Caco-2 (cell line): ENCODE results near the gene BLOC1S1. TPM values are rescaled to one million over a fixed set of nuclear protein-coding genes. Genes with fewer than 3 reads are reported as not detected.

Experiments
- BruUV-seq: library from RNA; stranded (reverse); fragments of 400-500 nt; replicated peaks from 2 replicates; lab custom pipeline; 2021; lab: Mats Ljungman, UMichigan
- CTCF ChIA-PET: fragments of 300-600 bp; sonication (Branson Sonifier 250); formaldehyde crosslinking; loops from one replicate; lab custom pipeline; 2022; ENCODE audit warnings: antibody characterized with exemption; lab: Charles Lee
- POLR2A ChIA-PET: fragments of 300-600 bp; sonication (Branson Sonifier 250); formaldehyde crosslinking; loops from one replicate; lab custom pipeline; 2022; ENCODE audit warnings: antibody characterized with exemption; lab: Charles Lee
- DNase-seq, 2 experiments: peaks; one replicate each; pipeline versions ENCODE4 v3.0.0 to v3.0.0-alpha.2; 2020 to 2022
- H3K27me3 ChIP-seq: replicated peaks from 2 replicates; pipeline ENCODE4 v1.6.0; 2011; ENCODE audit warnings: low read length; ENCODE audit not compliant: control insufficient read depth, insufficient read depth
- H3K36me3 ChIP-seq: 2 replicates; pipeline ENCODE4 v1.5.1; 2011; ENCODE audit warnings: low read length; ENCODE audit not compliant: control insufficient read depth, insufficient read depth
- H3K4me1 ChIP-seq: fragments of 250-450 bp; sonication (Bioruptor Pico); 2 replicates; pipeline ENCODE4 v1.5.1; 2020; ENCODE audit warnings: mild to moderate bottlenecking
- H3K4me3 ChIP-seq: 2 replicates; pipeline ENCODE4 v1.5.1; 2011; ENCODE audit warnings: low read depth, mild to moderate bottlenecking, control low read depth, low read length
- H3K9me3 ChIP-seq: fragments of 250-450 bp; sonication (Bioruptor Pico); 2 replicates; pipeline ENCODE4 v1.5.1; 2020; ENCODE audit warnings: mild to moderate bottlenecking, moderate library complexity
- H3K27ac Mint-ChIP-seq: one replicate; pipeline ENCODE4 v1.8.0; 2022; ENCODE audit warnings: mixed read lengths; ENCODE audit not compliant: unreplicated experiment
- H3K27me3 Mint-ChIP-seq: one replicate; pipeline ENCODE4 v1.8.0; 2022; ENCODE audit warnings: mixed read lengths; ENCODE audit not compliant: insufficient read depth, unreplicated experiment
- H3K36me3 Mint-ChIP-seq: one replicate; pipeline ENCODE4 v1.8.0; 2022; ENCODE audit warnings: mild to moderate bottlenecking, mixed read lengths; ENCODE audit not compliant: insufficient read depth, unreplicated experiment
- H3K4me1 Mint-ChIP-seq: one replicate; pipeline ENCODE4 v1.8.0; 2022; ENCODE audit warnings: low read depth, mixed read lengths; ENCODE audit not compliant: unreplicated experiment
- H3K4me3 Mint-ChIP-seq: one replicate; pipeline ENCODE4 v1.8.0; 2022; ENCODE audit warnings: mild to moderate bottlenecking, moderate library complexity, mixed read lengths; ENCODE audit not compliant: unreplicated experiment
- H3K9me3 Mint-ChIP-seq: one replicate; pipeline ENCODE4 v1.8.0; 2022; ENCODE audit warnings: mixed read lengths; ENCODE audit not compliant: unreplicated experiment
- CTCF ChIP-seq, 2 experiments: fragments of 200-600 bp in 1 of 2; IDR thresholded peaks; 1 replicate in 1 of 2; 2 replicates in 1 of 2; pipeline versions ENCODE4 v1.5.1 to v1.8.0; 2011 to 2022; ENCODE audit warnings: antibody characterized with exemption in 1 of 2, control low read depth in 1 of 2, inconsistent platforms in 1 of 2, low read depth in 1 of 2, low read length in 1 of 2, mild to moderate bottlenecking in 1 of 2, moderate library complexity in 1 of 2; ENCODE audit not compliant: insufficient read depth in 1 of 2, severe bottlenecking in 1 of 2, unreplicated experiment in 1 of 2
- intact Hi-C: fragments of 100-400 bp; cut with micrococcal nuclease; formaldehyde crosslinking; loops from one replicate; pipeline ENCODE4 v1.10.0; 2022; ENCODE audit not compliant: unreplicated experiment
- total RNA-seq: library from RNA; stranded (reverse); gene quantifications from 2 replicates; pipeline ENCODE4 v1.2.3, GENCODE V29; 2022

BLOC1S1 gene
- total RNA-seq, 1 experiment from 2014 or later, result 73.7 TPM

DNA sequence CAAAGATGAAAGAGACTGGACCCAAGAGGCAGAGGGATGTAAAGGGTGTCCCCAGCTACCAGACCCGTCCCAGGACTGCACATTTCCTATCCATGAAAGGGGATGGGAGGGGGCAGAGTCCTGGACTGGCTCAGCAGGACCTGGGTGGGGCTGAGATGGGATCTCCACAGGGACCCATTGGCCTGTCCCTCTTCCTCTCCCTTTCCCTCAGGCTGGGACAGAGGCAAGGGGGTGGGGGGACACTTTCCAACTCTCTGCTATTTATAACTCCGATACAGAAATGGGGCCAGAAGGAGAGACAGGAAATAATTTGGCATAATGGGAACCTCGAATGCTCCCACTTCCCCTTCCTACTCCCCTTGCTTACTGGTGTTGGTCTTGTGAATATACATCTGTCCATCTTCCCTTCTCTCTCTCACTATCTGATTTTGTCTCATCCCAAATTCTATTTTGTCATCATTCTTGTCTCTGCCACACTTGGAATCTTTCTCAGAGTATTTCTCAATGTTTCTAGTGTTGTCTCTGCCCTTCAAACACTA is 7.1 kb upstream of the BLOC1S1 start:
- no peak for TF ChIP-seq CTCF (IDR thresholded peaks at IDR 0.05; ENCODE audit: insufficient read depth in 1 of 2, low read depth in 1 of 2, low read length in 1 of 2, severe bottlenecking in 1 of 2, unreplicated experiment in 1 of 2)
- H3K27me3 Mint-ChIP-seq, result peaks cover 18% of the 10 kb centered on the region
- BruUV-seq, result no TSS peak
- H3K9me3 Mint-ChIP-seq, result no peaks in the 10 kb centered on the region
- DNase-seq, result no peak
- Histone ChIP-seq H3K36me3 (no peaks in the 10 kb centered on the region), H3K27me3 (no peaks in the 10 kb centered on the region), H3K9me3 (no peaks in the 10 kb centered on the region), H3K4me1 (peaks cover 36% of the 10 kb centered on the region), H3K4me3 (no peak overlapping the region)
- no peak overlapping the region for H3K27ac Mint-ChIP-seq
- peak overlapping the region; percentile 78 for H3K4me3 Mint-ChIP-seq
- CTCF ChIA-PET, result interaction anchor here (1.8 kb wide), 1 partner anchor 11 kb away, joined by 7 read pairs; the partner anchor contains the start of gene RDH5
- H3K36me3 Mint-ChIP-seq, result no peaks in the 10 kb centered on the region
- POLR2A ChIA-PET, result no interaction called here
- intact Hi-C loops, result loop anchor here (1.0 kb wide), 1 partner anchor 8 kb away; the partner anchor contains the start of gene BLOC1S1
- peaks cover 18% of the 10 kb centered on the region for H3K4me1 Mint-ChIP-seq

DNA sequence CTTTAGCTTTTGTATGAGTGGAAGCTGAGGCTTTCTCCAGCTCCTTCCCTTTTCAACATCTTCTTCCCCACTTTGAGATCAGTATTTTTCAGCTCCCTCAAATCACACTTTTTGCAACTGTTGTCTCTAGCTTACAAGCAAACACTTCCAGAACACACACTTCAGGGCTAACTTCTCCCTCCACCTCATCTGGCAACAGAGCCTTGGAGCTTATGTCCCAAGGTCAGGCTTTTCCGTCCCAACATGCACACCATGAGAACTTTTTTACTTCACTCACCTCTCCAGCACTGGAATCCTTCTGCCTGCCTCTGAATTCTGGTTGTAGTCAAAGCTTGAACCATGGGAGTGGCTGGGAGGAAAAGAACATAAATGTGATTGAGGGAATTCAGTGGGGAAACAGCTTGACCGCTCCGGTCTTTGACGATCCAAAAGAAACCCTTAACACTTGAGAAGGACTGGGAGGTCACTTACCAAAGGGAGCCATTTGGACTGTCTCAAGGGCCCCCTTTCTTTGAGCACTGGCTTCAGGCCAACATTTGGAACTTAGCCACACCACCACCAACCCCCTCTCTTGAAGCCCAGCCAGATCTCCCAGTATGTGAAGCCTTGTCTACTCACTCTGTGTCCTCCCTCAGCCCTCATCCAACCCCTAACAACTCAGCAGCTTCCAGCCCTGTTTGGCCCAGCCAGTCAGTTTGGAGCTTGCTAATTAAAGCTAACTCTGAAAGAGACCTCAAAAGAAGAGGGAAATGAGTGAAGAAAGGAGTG is 3.9 kb upstream of the BLOC1S1 start:
- Histone ChIP-seq H3K36me3 (no peaks in the 10 kb centered on the region), H3K9me3 (no peaks in the 10 kb centered on the region), H3K4me1 (peaks cover 12% of the 10 kb centered on the region), H3K4me3 (no peak overlapping the region), H3K27me3 (no peaks in the 10 kb centered on the region)
- no TSS peak for BruUV-seq
- intact Hi-C loops, result no loop called here
- DNase-seq, result no peak
- peaks cover 18% of the 10 kb centered on the region for H3K27me3 Mint-ChIP-seq
- peaks cover 17% of the 10 kb centered on the region for H3K36me3 Mint-ChIP-seq
- CTCF ChIA-PET, result no interaction called here
- H3K27ac Mint-ChIP-seq, result no peak overlapping the region
- POLR2A ChIA-PET, result no interaction called here
- H3K4me3 Mint-ChIP-seq, result no peak overlapping the region
- TF ChIP-seq CTCF (IDR thresholded peaks at IDR 0.05; ENCODE audit: insufficient read depth in 1 of 2, low read depth in 1 of 2, low read length in 1 of 2, severe bottlenecking in 1 of 2, unreplicated experiment in 1 of 2), result no peak
- peaks cover 12% of the 10 kb centered on the region for H3K4me1 Mint-ChIP-seq
- no peaks in the 10 kb centered on the region for H3K9me3 Mint-ChIP-seq

GRCh38 chr12:55712700-55713415 is 3.0 kb upstream of the BLOC1S1 start:
- Mint-ChIP-seq H3K4me1 (peaks cover 11% of the 10 kb centered on the region), H3K27me3 (peaks cover 18% of the 10 kb centered on the region), H3K27ac (no peak overlapping the region), H3K36me3 (peaks cover 17% of the 10 kb centered on the region), H3K4me3 (no peak overlapping the region), H3K9me3 (no peaks in the 10 kb centered on the region)
- DNase-seq, result no peak
- ChIA-PET CTCF (no interaction called here), POLR2A (no interaction called here)
- intact Hi-C loops, result no loop called here
- Histone ChIP-seq H3K4me1 (peaks cover 15% of the 10 kb centered on the region), H3K4me3 (no peak overlapping the region), H3K27me3 (no peaks in the 10 kb centered on the region), H3K9me3 (no peaks in the 10 kb centered on the region), H3K36me3 (no peaks in the 10 kb centered on the region)
- TF ChIP-seq CTCF (IDR thresholded peaks at IDR 0.05; ENCODE audit: insufficient read depth in 1 of 2, low read depth in 1 of 2, low read length in 1 of 2, severe bottlenecking in 1 of 2, unreplicated experiment in 1 of 2), result no peak
- no TSS peak for BruUV-seq
